ENCODE results near the gene TSEN2.

- TF ChIP-seq CTCF (IDR thresholded peaks at IDR 0.05) (no peak), HMGXB4 (CRISPR knock-in tag; IDR thresholded peaks at IDR 0.05; ENCODE audit: borderline replicate concordance) (no peak), CBX8 (IDR thresholded peaks at IDR 0.05) (no peak), MYC (IDR thresholded peaks at IDR 0.05; ENCODE audit: borderline replicate concordance, low read length) (no peak), POLR2A (IDR thresholded peaks at IDR 0.05; ENCODE audit: low read length) (no peak), SMC3 (IDR thresholded peaks at IDR 0.05) (no peak), BHLHE40 (IDR thresholded peaks at IDR 0.05; ENCODE audit: low read depth, low read length) (no peak), EP300 (IDR thresholded peaks at IDR 0.05) (no peak)
- TF ChIP-seq, protein P1, sequence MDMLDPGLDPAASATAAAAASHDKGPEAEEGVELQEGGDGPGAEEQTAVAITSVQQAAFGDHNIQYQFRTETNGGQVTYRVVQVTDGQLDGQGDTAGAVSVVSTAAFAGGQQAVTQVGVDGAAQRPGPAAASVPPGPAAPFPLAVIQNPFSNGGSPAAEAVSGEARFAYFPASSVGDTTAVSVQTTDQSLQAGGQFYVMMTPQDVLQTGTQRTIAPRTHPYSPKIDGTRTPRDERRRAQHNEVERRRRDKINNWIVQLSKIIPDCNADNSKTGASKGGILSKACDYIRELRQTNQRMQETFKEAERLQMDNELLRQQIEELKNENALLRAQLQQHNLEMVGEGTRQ (IDR thresholded peaks at IDR 0.05), result no peak
These were observed 34.2 kb downstream of the TSEN2 start for GRCh38 chr3:12518261-12519028.
